Measurements from ENCODE around the gene GPR176.

GPR176 gene

DNA sequence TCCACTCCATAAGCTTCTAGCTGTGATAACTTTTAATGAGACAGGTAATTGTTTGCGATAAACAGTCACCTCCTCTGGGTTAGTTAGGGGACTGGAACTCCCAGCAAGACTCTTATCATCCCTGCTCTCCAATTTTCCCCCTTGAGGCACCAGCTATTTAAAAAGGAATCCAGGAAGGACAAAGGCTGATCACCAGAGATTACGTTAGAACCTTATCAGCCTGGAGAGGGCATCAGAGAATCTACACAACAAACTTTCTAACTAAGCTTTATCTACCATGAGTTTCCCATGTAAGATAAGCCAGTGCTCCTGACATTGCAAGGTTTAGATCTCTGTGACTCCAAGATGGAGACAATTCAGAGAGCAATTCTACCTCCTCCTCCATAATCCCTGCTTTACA, 31.3 kb downstream of the GPR176 start:
- ATAC-seq, result no peak

DNA sequence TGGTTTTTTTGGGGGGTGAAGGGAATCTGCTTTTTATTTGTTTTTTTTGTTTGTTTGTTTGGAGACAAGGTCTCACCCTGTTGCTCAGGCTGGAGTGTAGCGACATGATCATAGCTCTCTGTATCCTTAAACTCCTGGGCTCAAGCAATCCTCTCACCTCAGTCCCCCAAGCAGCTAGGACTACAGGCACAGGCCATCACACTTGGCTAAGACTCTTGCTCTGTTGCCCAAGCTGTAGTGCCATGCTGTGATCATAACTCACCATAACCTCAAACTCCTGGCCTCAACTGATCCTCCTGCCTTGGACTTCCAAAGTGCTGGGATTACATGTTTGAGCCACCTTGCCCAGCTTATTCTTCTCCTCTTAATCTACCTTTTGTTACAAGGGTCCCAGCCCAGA, 31.8 kb downstream of the GPR176 start:
- ATAC-seq, result no peak

DNA sequence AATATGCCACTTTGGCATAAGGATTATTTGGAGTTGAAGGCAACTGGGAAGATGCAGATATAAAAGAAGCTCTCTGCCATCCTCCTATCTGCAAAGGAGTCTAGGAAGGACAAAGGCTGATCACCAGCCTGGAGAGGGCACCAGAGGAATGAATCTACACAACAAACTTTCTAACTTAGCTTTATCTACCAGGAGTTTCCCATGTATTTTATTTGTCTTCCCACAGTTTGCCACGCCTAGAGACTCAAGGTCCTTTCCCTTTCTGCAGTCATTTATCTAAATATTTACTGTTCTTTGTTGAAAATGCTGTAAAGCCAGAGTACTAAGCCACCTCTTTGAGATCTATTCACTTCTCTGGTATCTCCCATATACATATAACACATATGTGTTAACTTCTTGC, 32.2 kb downstream of the GPR176 start:
- no peak for ATAC-seq

DNA sequence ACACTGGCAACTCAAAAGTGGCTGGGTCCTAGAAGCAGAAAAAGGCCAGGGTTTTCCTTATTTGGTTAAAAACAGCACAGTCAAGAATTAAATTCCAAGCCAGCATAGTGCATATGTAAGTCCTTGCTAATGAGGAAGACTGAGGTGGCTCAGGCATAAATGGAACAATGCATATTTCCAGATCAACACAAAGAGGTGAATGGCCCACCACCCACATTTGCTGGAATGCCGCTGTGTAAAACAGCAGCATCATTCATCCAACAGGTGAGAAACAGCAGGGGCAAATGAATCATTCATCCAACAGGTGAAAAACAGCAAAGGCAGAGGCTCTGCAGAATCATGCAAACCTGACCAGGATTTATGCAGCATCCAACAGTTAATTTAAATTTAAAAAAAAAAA, 32.9 kb downstream of the GPR176 start:
- no peak for ATAC-seq

DNA sequence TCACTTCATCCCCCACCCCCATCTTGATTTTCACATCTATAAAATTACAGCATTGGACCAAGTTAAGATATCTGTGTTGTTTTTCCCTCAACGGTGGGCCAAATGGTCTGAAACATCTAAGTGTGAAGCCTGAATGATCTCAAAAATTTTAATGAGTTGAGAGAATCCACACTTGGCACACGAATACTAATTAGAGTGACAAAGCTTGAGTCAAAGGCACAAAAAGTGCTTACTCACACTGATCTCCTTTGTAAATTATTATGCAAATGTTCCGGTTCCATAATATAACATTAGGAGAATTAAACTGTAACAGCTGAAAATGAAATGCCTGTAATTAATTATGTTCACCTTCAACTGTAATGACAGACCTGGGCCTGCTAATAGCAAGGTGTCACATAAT, 33.6 kb downstream of the GPR176 start:
- no peak for ATAC-seq

DNA sequence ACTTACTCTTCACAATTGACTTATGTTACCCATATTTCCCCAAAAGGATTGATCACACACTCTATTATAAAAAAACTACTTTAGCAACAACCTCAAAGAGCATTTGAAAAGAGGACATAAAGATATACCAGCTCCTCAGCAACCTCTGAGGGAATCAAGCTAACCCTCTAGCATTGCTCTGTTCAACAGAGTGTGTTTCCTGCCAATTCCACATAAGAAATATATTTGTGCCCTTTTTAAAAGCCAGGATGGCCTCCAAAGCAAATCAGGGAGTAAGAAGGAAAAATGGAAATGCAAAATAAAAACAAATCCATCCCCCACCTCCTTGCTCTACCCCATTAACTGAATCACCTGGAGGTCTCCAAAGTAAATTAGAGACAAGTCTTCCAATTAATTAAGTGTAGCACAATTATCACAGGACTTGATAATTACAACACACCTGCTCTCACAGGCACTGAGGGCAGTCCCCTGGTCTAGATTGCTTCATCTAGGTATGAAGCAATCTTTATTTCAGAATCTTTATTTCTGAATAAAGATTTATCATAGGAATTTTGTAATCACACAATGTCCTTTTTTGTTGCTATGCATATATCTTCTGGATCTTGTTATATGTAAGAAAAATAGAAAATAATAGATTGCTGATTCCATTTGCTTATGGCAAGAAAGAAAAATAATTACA, 34.8 kb downstream of the GPR176 start:
- ATAC-seq, result no peak

DNA sequence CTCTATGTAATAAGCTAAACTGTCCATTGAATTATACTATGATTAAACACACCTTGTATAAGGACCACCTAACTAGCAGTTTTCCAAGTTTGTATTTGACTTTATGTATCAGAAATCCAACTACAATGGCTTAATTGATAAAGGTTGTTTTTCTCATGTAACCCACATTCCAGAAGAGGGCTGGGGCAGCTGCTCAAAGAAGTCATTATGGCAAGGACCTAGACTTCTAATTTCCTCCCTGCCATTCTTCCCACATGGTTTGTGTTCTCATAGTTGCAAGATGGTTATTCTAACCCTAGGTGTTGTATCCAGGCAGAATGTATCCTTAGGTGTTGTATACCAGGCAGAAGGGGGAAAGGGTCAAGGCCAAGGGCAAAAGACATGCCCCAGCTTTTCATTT, 35.7 kb downstream of the GPR176 start:
- no peak for ATAC-seq

DNA sequence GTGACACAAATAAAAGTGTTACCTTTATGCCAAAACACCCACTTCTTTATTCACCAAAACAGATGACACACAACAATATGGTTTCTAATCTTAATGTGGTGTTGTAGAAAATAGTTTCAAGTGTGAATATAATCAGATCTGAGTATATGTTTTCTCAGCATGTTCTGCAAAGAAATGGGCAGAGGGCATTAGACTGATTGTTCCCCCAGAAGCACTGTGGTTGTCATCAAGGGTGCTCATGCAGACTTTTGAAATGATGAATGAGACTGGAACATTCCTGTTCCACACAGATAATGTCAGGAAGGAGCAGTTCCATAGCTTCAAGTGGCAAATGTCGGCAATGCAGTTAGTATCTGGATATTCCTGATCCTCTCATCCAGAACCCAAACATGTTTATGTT, 37.5 kb downstream of the GPR176 start:
- ATAC-seq, result no peak

DNA sequence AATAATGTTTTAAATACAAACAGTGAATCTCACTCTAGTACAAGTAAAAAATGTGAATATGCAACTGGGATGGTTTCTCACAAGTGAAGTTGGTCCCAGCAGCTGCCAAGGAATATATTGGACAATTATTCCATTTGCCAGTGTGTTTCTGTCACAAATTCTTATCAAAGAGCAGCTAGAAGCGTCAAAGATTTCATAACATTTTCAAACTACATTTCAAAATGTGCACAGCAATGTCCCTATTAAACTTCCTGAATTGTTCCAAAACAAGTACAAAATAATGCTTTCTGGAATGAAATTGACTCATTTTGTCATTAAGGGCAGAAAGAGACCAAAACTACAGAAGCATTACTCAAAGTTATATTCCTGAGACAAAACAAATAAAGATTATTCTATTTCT, 38.3 kb downstream of the GPR176 start:
- ATAC-seq, result no peak

DNA sequence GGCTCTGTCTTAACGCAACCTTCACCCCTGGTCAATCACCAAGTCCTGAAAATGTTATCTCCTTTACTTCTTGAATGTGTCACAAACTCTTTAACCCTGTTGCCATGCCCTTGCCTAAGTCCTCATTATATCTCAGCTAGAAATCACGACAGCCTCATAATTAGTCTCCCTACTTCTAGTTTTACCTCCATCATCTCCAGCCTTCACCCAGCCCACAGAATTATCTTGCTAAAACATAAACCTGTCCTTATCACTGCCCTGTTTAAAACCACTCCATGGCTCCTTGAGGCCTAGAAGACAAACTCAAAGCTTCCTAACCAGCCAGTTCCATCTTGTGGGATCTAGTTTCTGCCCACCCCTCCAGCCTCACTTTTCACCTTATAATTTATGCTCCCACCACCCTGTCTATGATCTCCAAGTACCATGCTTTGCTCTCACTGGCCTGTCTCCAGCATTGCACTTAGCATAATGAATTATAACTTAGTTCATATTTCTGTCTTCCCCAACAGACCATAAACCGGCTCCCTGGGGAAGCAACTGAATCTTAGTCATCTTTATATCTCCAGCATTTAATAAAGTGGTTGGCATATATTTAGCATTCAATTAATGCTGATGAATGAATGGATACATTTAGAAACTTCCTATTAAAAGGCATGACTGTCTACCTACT, 39.2 kb downstream of the GPR176 start:
- no peak for ATAC-seq

DNA sequence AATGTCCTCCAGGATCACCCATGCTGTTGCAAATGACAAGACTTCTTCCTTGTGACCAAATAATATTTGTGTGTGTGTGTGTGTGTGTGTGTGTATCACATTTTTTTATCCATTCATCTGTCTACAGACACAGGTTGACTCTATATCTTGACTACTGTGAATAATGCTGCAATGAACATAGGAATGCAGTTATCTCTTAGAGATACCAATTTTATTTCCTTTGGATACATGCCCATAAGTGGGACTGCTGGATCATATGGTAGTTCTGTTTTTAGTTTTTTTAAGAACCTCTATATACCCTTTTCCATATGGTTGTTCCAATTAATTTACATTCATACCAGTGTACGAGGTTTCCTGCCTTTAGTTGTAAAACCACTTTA, 41.7 kb downstream of the GPR176 start:
- no peak for ATAC-seq

DNA sequence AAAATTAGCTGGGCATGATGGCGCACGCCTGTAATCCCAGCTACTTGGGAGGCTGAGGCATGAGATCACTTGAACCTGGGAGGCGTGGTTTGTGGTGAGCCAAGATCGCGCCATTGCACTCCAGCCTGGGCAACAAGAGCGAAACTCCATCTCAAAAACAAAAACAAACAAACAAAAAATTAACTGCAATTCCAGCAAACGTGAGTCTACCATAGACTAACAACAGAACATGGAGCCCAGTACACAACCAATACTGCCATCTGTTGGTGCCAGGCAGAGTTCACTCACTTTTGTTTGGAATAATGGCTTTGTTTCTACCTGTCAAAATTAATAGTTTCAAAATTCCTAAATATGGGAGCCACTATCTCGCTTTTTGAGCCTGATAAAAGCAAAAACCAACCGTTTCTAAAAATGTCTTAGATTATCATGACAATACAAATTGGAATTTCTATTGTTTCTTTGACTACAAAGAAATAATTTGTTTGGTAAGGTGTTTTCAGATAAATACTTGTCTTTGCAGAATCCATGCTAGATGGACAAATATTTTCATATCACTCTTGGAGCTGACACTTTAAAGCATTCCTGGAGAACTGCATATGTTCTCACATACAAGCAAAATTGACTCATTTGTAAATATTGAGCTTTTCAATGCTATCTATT, 45.0 kb downstream of the GPR176 start:
- no peak for ATAC-seq

DNA sequence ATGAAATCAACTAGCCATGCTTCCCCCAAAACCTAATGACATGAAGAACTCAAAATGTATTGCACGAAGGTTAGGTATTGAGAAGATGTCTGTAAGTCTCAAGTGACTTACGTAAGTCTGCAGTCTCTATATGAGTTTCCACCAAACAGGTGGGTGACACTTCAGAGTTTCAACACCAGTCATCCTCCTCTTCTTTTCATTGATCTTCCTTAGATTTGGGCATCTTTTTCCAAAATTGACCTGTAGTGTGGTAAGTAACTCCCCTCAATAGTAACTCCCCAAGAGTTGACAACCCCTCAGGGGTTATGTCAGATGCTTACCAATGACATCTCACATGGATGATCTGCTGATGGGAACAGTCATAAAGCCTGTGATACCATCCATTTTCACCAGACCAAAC, 46.1 kb downstream of the GPR176 start:
- ATAC-seq, result peak in 1 of 2 donors; percentile 51

DNA sequence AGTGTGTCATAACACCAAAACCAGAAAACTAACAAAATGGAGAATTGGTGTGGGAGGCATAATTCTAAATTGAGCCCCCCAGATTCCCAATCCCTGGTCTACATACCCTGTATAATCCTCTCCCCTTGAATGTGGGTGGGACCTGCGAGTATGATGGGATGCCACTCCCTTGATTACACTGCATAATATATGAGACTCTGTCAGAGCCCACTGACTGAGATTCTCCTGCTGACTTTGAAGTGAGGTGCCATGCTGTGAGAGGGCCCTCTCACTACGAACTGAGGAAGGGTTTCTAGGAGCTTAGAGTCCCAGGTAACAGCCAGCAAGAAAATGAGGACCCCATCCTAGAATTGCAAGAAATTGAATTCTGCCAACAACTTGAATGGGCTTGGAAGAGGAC, 49.5 kb downstream of the GPR176 start:
- ATAC-seq, result no peak

DNA sequence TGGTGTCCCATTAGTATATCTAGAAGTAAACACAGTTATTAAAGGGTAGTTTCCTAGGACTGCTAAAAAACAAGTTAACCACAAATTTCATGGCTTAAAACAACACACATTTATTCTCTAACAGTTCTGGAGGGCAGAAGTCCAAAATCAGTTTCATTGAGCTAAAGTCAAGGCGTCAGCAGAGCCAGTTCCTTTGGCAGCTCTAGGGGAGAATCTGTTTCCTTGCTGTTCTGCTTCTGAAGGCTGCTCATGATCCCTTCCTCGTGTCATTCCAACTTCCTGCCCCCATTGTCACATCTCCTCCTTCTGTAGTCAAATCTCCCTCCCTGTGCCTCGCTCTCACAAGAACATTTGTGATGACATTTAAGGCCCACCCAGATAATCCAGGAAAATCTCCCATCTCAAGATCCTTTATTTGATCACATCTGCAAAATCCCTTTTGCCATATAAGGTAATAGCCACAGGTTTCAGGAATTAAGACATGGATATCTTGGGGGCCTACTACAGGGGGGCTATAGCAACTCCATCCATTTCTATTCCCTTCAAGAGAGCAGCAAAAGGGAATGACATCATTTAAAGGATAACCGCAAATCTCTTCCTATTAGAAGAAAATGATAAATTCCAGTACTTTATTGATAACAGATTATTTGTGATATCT, 50.1 kb downstream of the GPR176 start:
- ATAC-seq, result no peak

DNA sequence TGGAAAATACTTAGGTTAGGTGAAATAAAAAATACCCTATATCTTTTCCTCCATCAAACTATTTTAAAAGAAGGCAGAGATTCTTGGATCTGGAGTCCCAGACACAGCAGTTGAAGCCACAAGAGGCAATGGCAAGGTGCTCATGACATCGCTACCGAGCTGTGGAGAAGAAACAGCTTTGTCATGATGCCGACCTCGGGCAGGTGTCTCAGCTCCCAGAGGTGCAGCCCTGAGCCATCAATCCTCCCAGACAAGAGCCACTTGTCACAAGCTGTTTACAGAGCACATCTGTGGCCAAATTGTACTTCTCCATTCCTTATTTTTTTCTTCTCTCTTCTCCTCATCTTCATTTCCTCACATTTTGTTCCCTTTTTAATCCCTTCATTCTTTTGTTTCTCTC, 50.8 kb downstream of the GPR176 start:
- ATAC-seq, result no peak

DNA sequence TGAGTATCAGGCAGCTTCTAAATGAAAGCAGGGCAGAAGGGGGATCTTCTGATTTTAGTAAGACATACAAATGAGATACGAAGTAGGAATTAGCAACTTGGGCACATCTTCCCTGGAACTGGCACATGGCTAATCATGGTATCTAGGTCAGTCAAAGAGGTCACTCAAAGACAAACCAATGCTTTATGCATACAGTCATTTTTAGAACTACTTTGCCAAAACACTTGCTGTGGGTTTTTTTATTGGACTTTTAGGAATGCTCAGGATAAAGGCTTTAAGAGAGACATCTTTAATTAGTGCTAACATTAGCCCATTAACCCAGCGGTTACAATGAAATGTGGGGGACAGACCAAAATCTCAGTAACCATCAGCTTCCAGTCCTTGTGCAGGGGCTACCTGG, 51.7 kb downstream of the GPR176 start:
- ATAC-seq, result no peak

DNA sequence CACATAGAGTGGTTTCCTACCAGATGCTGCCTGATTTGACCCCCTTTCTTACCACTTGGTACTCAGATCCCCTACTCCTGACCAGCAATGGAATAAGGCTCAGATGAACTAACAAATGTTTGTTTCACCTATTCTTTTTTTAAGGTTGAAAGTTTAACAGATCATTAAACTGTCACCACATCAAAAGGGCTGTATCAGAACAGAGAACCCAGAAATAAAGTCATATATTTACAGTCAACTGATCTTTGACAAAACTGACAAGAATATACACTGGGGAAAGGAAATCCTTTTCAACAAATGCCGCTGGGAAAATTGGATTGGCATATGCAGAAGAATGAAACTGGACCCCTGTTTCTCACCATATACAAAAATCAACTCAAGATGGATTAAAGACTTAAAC, 56.0 kb downstream of the GPR176 start:
- ATAC-seq, result no peak

DNA sequence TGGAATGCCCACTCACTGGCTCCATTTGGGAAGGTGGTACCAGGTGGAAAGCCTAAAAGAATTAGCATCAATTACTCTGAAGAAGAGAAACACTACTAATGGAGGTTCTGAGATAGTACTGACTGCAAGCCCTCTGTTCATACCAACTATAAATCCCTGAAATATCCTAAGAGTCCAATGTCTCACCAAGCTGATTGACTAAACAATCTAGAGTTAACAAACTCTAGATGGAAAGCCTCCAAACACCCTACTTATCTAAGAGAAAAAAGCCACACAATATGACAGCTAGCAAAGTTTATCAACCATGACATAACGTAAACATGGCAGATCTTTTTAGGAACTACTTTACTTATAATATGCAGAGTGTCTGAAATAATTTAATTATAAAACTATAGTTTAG, 59.2 kb downstream of the GPR176 start:
- no peak for ATAC-seq

DNA sequence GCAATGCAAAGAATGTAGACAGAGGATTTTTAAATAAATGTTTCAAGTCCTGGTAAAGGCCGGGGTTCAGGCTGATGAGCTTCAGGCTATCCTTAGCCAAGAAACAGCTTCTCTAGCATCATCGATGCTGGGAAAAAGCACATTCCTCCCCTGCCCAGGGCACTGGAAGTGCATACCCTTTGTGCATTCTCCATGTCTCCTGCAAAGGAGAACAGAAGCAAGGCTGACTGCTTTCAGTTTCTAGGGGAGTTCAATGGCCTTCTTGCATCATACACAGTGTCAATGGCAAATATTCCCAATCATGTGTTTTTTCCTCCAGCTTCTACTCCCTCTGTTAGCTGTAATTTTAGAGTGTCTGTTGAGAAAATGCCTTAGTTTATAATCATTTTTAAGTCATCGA, 59.9 kb downstream of the GPR176 start:
- ATAC-seq, result no peak

DNA sequence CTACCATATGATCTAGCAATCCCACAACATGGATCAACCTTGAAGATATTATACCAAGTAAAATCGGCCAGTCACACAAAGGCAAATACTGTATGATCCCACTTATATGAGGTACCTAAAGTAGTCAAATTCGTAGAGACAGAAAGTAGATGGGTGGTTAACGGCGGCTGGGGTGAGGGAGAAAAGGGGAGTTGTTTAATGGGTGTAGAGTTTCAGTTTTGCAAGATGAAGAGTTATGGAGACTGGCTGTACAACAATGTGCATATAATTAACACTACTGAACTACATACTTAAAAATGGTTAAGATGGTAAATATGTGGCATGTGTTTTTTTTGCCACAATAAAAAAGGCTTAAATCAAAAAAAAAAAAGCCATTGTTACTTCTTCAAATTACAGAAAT, 60.4 kb downstream of the GPR176 start:
- ATAC-seq, result no peak

DNA sequence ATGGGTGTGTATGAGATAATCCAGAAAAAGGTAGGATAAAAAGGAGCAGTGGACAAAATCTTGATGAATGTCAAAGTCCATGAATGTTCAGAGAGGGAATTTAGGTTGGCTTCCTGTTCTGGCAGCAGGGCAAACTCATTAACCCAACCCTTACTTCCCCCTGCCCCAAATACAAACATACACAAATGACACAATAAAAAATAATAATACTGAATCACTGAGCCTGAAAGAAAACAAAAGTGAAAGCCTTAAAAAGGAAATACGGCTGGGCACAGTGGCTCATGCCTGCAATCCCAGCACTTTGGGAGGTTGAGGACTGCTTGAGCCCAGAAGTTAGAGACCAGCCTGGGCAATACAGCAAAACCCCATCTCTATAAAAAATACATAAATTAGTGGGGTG, 62.9 kb downstream of the GPR176 start:
- no peak for ATAC-seq

DNA sequence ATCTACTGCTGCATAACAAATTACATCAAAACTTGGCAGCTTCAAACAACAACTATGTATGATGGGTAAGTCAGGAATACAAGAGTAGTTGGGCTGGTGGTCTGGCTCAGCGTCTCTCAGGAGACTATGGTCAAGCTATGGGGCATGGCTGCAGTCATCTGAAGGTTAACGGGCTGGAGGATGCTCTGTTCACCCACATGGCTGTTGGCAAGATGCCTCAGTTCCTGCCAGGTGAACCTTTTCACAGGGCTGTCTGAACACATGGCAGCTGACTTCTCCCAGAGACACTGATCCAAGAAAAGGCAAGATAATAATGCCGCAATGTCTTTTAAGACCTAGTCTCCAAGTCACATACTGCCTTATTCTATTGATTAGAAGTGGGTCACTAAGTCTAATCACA, 63.7 kb downstream of the GPR176 start:
- ATAC-seq, result no peak

DNA sequence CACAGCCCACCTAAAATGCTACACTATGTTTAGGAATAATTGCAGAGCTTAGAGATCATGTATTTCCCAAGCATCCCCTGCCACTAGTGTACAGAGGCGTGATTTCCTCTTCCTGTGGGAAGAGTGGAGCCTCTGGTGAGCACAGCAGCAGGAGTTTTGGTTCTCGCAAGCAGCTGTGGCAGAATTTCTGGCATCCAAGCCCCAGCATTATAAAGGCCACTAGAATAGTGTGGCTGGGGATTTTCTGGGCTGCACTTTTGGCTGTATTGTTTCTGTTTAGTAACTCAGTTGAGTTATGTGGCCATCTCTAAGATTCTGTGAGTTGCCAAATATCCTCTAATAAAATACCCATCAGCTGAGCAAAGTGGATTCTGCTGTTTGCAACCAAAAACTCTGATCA, 64.7 kb downstream of the GPR176 start:
- no peak for ATAC-seq
